HG02943 (cell line): ENCODE data around the gene CEACAM8.
"Not testable (repeated sequence)": the region's sequence is repeated elsewhere in the genome, so short reads cannot be mapped to it uniquely, and the experiment has no call there.

Experiments used
- ATAC-seq: cut with Tn5 transposase; IDR thresholded peaks from one replicate; pipeline ENCODE4 v1.9.1; 2021; ENCODE audit warnings: mild to moderate bottlenecking, low read depth, moderate library complexity; ENCODE audit not compliant: unreplicated experiment

CEACAM8 gene

DNA sequence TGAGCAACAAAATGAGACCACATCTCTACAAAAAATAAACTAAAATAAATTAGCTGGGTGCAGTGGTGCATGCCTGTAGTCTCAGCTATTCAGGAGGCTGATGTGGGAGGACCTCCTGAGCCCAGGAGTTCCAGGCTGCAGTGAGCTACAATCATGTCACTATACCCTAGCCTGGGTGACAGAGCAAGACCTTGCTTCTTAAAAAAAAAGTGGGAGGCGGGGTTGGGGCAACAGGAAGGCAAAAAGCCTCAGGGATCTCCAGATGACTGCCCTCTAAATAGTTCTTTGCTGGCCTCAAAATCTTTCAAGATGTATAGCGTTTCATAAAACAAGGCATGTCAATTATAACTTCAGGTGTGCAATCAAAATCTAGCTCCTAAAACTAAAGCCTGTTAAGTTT lies 18.5 kb downstream of the CEACAM8 start:
- no peak for ATAC-seq

GRCh38 chr19:42573642-42574041 lies 21.1 kb downstream of the CEACAM8 start:
- ATAC-seq: no peak

- no peak for ATAC-seq
Observed at GRCh38 chr19:42571116-42571515, 23.6 kb downstream of the CEACAM8 start.

GRCh38 chr19:42569193-42569592 lies 25.5 kb downstream of the CEACAM8 start:
- no peak for ATAC-seq

DNA sequence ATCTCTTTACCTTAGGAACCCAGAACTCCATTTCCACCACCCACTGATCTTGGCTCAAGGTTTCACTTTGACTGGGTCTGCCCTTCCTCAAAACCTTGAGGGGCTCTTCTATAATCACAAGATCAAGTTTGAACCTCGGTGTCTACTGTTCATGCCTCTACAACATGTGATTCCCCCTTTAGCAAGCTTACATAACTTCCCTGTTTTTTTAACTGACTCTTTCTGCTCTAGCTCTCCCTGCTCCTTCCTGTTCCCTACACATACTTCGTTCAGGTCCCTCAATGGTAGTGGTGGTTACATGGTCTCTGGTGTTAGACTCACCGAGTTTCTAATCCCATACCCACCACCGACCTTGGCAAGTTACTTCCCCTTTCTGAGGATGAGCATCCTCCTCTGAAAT lies 26.7 kb downstream of the CEACAM8 start:
- ATAC-seq: no peak

GRCh38 chr19:42567567-42567966 lies 27.2 kb downstream of the CEACAM8 start:
- no peak for ATAC-seq

DNA sequence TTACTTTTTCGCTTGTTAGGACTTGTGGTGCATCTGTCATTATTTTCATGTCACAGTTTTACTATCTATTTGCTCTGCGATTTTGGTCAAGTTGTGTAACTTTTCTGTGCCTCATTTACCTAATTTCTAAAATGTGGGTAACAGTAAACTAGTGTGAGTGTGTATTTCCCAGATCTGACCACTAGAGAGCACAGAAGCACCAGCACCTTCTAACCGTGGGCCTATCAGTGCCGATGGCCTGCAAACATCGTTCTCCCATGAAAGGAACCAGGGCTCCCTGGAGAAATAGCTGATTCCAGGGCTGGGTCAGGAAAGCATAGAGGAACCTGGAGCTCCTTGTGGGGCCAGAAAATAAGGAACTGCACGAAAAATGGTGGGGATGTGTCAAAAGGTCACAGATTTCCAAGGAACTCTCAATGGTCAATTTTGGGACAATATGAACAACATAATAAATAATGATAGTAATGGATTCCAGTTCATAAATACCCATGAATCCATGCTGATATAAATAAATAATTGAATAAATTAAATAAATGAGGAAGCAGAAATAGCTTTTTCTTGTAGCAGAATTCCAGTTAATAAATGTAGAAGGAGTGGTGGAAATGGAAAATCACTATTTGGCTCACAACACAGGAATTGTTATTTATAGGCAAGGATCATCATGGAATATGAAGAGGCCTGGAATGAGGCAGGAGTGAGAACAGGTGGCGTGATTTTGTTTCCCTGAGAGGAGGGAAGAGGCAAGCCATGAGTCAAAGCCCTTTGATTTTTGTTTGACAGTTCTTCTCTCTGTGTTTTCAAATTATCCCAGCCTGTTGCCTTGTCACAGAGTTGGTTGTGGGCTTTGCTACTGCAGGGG lies 31.1 kb downstream of the CEACAM8 start:
- peak; percentile 78 for ATAC-seq

- ATAC-seq: no peak
Observed at GRCh38 chr19:42561512-42561911, 33.2 kb downstream of the CEACAM8 start.

DNA sequence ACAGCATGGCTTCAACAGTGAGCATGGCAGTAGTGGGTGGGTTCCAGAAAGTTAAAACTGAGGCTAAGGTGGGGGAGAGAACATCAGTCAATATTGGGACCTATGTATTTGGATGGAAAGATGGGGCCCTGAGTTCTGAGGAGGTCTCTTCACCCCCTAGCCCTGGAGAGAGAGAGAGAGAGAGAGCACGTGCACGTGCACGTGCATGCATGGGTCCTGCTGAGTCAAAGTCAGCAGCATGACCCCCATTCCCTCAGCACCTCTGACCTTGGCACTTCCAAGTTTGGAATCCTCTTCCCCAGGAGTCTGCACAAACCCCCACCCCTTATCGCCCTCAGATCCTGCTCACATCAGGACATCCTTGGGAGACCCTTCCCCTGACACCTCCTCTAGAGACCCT lies 34.0 kb downstream of the CEACAM8 start:
- ATAC-seq: no peak

DNA sequence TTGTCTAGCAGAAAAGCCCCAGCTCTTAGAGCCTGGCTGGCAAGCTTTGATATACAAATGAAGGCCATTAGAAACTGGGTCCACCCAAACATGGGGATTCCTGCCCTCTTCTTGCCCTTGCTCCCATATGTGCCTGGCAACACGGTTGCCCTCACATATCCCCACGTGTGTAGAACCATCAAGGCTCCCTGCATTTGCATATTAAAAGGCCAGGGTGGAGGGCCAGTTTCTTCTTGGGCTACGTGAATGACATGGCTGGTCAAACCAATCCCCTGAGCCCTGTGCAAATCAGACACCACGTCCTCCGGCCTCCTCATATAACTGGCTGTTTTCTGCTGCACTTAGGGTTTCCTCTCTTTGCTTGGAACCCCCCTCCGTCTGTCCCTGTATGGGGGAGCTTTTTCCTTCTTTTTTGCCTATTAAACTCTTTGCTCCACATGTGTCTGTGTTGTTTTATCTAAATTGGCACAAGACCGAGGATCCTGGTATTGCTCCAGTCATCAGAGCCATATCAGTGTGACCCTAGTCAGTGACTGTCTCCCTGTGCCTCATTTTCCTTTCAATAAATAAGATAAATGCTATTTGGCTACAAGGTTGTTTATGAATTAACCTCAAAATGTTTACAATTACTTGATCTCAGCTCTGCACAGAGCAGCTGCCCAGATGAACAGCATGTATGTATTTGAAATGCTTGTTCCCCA lies 36.1 kb downstream of the CEACAM8 start:
- no peak for ATAC-seq

DNA sequence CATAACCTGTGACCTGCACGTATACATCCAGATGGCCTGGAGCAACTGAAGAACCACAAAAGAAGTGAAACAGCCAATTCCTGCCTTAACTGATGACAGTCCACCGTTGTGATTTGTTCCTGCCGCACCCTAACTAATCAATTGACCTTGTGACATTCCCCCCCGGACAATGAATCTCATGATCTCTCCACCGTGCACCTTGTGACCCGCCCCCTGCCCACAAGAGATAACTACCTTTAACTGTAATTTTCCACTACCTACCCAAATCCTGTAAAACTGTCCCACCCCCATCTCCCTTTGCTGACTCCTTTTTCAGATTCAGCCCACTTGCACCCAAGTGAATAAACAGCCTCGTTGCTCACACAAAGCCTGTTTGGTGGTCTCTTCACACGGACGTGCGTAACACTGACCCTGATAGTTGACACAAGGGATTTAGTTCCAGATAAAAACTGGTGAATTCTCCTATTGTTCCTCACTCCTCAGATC lies 37.3 kb downstream of the CEACAM8 start:
- not testable (repeated sequence) for ATAC-seq

GRCh38 chr19:42555801-42556200 lies 38.9 kb downstream of the CEACAM8 start:
- ATAC-seq: no peak

GRCh38 chr19:42555317-42555716 lies 39.4 kb downstream of the CEACAM8 start:
- no peak for ATAC-seq

DNA sequence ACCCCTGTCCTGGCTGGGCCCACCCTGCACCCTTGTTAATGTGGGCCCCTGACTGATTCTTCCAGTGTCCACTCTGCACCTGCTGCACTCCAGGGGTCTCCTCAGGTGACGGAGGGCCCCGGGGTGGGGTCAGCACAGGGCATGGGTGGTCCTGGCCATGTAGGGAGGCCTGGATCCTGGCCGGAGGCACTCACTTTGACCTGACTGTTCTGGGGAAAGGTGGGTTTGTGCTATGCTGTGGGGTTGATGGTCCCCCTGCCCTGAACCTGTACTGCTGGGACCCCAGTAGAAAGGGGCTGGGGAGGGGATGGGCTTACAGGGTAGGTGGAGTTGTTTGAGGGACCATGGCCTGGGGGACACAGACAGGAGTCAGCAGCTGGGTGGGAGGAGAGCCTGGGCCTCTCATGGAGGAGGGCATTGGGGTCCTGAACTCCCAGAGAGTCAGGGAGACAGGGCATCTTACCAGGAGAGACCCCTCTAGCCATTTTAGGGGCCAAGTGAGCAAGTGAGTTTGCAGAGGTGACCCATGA lies 40.6 kb downstream of the CEACAM8 start:
- no peak for ATAC-seq

- no peak for ATAC-seq
Observed at GRCh38 chr19:42553292-42554045, 41.3 kb downstream of the CEACAM8 start.

GRCh38 chr19:42552086-42553065 lies 42.3 kb downstream of the CEACAM8 start:
- ATAC-seq: no peak

GRCh38 chr19:42550521-42550920 lies 44.2 kb downstream of the CEACAM8 start:
- not testable (repeated sequence) for ATAC-seq

GRCh38 chr19:42549067-42549466 lies 45.7 kb downstream of the CEACAM8 start:
- not testable (repeated sequence) for ATAC-seq

GRCh38 chr19:42548552-42548951 lies 46.2 kb downstream of the CEACAM8 start:
- ATAC-seq: no peak

GRCh38 chr19:42547929-42548328 lies 46.8 kb downstream of the CEACAM8 start:
- no peak for ATAC-seq
